IPS-15b (cell line): ENCODE measurements around the gene FBXO2.

Source experiments
- H3K27me3 ChIP-seq: one replicate; pipeline ENCODE4 v1.6.1; 2013; ENCODE audit warnings: low read length; ENCODE audit not compliant: control insufficient read depth, insufficient read depth
- H3K36me3 ChIP-seq: one replicate; pipeline ENCODE4 v1.6.1; 2013; ENCODE audit warnings: low read length; ENCODE audit not compliant: control insufficient read depth, insufficient read depth
- H3K4me1 ChIP-seq: one replicate; pipeline ENCODE4 v1.6.1; 2013; ENCODE audit warnings: mild to moderate bottlenecking, low read length; ENCODE audit not compliant: control insufficient read depth, insufficient read depth
- H3K4me3 ChIP-seq: one replicate; pipeline ENCODE4 v1.5.1; 2013; ENCODE audit warnings: low read depth, low read length
- H3K9ac ChIP-seq: one replicate; pipeline ENCODE4 v1.6.1; 2013; ENCODE audit warnings: low read depth, mild to moderate bottlenecking, low read length
- H3K9me3 ChIP-seq: one replicate; pipeline ENCODE4 v1.6.1; 2013; ENCODE audit warnings: mild to moderate bottlenecking, low read length; ENCODE audit not compliant: control insufficient read depth, insufficient read depth

FBXO2 gene, protein sequence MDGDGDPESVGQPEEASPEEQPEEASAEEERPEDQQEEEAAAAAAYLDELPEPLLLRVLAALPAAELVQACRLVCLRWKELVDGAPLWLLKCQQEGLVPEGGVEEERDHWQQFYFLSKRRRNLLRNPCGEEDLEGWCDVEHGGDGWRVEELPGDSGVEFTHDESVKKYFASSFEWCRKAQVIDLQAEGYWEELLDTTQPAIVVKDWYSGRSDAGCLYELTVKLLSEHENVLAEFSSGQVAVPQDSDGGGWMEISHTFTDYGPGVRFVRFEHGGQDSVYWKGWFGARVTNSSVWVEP

GRCh38 chr1:11654137-11654938 is at the start of gene FBXO2, which contains the start of gene FBXO44:
FBXO2 (minus strand) TSS chr1:11654429; CDS start chr1:11654340, 89 bp downstream.
FBXO44 (plus strand) TSS chr1:11654877; CDS start chr1:11655836, 959 bp downstream.
- H3K4me3 ChIP-seq: peak within 1 kb of the TSS; percentile 85
- H3K9me3 ChIP-seq: no peaks in the 10 kb centered on the region
- H3K4me1 ChIP-seq: peaks cover 17% of the 10 kb centered on the region
- peaks cover 6% of the 10 kb centered on the region for H3K36me3 ChIP-seq
- peak within 1 kb of the TSS; percentile 70 for H3K9ac ChIP-seq
- peaks cover 9% of the 10 kb centered on the region for H3K27me3 ChIP-seq

GRCh38 chr1:11703357-11704193 is 49.3 kb upstream of the FBXO2 start:
- Histone ChIP-seq H3K4me1 (peaks cover 23% of the 10 kb centered on the region), H3K9me3 (no peaks in the 10 kb centered on the region), H3K27me3 (no peaks in the 10 kb centered on the region), H3K36me3 (peaks cover 9% of the 10 kb centered on the region), H3K4me3 (no peak overlapping the region), H3K9ac (no peak overlapping the region)

GRCh38 chr1:11701981-11702803 is 48.0 kb upstream of the FBXO2 start:
- no peaks in the 10 kb centered on the region for H3K9me3 ChIP-seq
- H3K36me3 ChIP-seq: peaks cover 9% of the 10 kb centered on the region
- H3K4me1 ChIP-seq: peaks cover 20% of the 10 kb centered on the region
- H3K4me3 ChIP-seq: no peak overlapping the region
- no peak overlapping the region for H3K9ac ChIP-seq
- H3K27me3 ChIP-seq: no peaks in the 10 kb centered on the region

- no peaks in the 10 kb centered on the region for H3K27me3 ChIP-seq
- peaks cover 9% of the 10 kb centered on the region for H3K36me3 ChIP-seq
- no peak overlapping the region for H3K9ac ChIP-seq
- H3K4me1 ChIP-seq: peaks cover 20% of the 10 kb centered on the region
- no peaks in the 10 kb centered on the region for H3K9me3 ChIP-seq
- H3K4me3 ChIP-seq: no peak overlapping the region
Observed at GRCh38 chr1:11701551-11701961, 47.3 kb upstream of the FBXO2 start.

- Histone ChIP-seq H3K36me3 (peaks cover 6% of the 10 kb centered on the region), H3K27me3 (no peaks in the 10 kb centered on the region), H3K4me1 (peaks cover 20% of the 10 kb centered on the region), H3K9ac (no peak overlapping the region), H3K4me3 (no peak overlapping the region), H3K9me3 (no peaks in the 10 kb centered on the region)
Observed at GRCh38 chr1:11700601-11701467, 46.6 kb upstream of the FBXO2 start.

DNA sequence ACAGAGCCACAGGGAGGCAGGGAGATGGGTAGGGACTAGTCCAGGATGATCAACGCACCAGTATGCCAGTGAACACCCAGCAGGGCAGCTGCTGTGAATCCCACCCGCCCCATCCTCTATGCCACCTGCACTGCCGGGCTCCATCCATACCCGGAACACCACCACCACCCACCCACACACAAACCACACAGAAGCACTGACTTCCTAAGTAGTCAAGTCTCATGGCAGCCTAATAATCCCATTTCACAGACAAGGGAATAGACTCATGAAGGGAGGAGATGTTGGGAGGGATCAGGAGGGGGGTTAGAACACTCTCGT is 43.6 kb upstream of the FBXO2 start:
- Histone ChIP-seq H3K36me3 (peaks cover 6% of the 10 kb centered on the region), H3K4me3 (no peak overlapping the region), H3K4me1 (peaks cover 9% of the 10 kb centered on the region), H3K9me3 (no peaks in the 10 kb centered on the region), H3K27me3 (no peaks in the 10 kb centered on the region), H3K9ac (no peak overlapping the region)

DNA sequence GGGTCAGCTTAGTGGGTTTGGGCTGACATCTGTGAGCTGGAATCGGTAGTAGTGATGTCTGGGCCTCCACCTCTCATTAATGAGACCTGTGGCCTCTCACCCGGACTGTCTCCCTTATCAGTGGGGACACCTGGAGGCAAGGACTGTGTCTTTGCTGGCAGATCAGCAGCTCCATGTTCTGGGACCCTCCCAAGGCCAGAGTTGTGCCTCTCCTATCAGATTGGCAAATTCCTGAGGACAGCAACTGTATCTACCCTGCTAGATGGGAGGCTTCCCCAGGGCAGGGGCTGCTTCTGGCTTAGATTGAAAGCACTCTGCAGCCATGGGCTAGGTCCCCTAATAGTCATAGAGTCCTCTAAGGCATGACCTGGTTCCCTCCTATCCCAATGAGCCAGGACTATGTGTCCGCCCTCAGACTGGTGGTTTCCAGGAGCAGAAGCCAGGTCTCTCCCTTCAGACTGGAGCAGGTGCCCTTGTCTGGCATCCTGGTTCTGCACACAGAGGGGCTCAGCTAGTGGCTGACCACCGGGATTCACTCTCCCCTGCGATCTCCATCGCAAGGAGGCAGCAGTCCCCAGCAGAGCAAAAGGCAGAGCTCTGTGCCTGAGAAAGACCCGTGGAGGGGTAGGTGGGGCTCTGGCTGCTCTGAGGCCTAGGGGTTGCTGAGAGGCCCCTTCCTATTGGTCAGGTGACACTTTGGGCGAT is 43.1 kb upstream of the FBXO2 start:
- H3K9ac ChIP-seq: no peak overlapping the region
- peaks cover 5% of the 10 kb centered on the region for H3K36me3 ChIP-seq
- H3K4me3 ChIP-seq: no peak overlapping the region
- H3K4me1 ChIP-seq: peaks cover 9% of the 10 kb centered on the region
- no peaks in the 10 kb centered on the region for H3K27me3 ChIP-seq
- H3K9me3 ChIP-seq: no peaks in the 10 kb centered on the region

- Histone ChIP-seq H3K36me3 (no peaks in the 10 kb centered on the region), H3K27me3 (no peaks in the 10 kb centered on the region), H3K4me1 (peaks cover 9% of the 10 kb centered on the region), H3K9me3 (no peaks in the 10 kb centered on the region), H3K9ac (no peak overlapping the region), H3K4me3 (no peak overlapping the region)
Observed at GRCh38 chr1:11695861-11696260, 41.6 kb upstream of the FBXO2 start.

DNA sequence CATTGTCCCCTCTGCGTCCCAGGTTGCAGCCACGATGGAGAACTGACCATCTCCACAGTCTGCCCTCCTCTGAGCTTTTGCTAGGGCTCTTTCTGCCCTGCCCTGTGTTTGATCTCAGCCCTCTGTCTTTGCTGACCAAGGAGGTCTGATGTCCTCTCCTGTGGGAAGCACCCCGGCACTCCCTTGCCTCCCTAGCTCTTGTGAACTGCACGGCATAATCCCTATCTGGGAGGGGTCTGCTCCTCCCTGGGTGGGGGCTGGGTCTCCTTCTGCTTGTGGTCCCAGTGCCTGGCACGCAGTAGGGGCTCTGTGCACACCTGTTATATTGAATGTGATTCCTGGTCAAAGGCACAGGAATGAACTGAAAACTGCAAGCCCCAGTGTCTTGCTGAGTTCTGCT is 39.7 kb upstream of the FBXO2 start:
- H3K36me3 ChIP-seq: no peaks in the 10 kb centered on the region
- H3K9ac ChIP-seq: no peak overlapping the region
- H3K4me3 ChIP-seq: peak overlapping the region; percentile 27
- H3K4me1 ChIP-seq: peaks cover 14% of the 10 kb centered on the region
- H3K27me3 ChIP-seq: no peaks in the 10 kb centered on the region
- no peaks in the 10 kb centered on the region for H3K9me3 ChIP-seq

- no peak overlapping the region for H3K9ac ChIP-seq
- no peaks in the 10 kb centered on the region for H3K36me3 ChIP-seq
- H3K27me3 ChIP-seq: no peaks in the 10 kb centered on the region
- no peaks in the 10 kb centered on the region for H3K9me3 ChIP-seq
- H3K4me3 ChIP-seq: peak overlapping the region; percentile 83
- peaks cover 19% of the 10 kb centered on the region for H3K4me1 ChIP-seq
Observed at GRCh38 chr1:11693024-11693590, 38.9 kb upstream of the FBXO2 start.
